K562 (cell line): ENCODE results near the gene ACP5. TPM values are rescaled to one million over a fixed set of nuclear protein-coding genes. Genes with fewer than 3 reads are reported as not detected.

Experiments used
- DPF2 ChIP-seq: fragments of 450-650 bp; IDR thresholded peaks from 2 replicates; pipeline ENCODE4 v1.6.1; 2016
- E2F5 ChIP-seq: sonication (generic); formaldehyde crosslinking; IDR thresholded peaks from 2 replicates; pipeline ENCODE4 v1.8.0; 2022; ENCODE audit warnings: mild to moderate bottlenecking, missing genetic modification reagents
- E2F6 ChIP-seq, 2 experiments: IDR thresholded peaks; 2 replicates each; pipeline ENCODE4 v1.6.1; 2011; ENCODE audit warnings: borderline replicate concordance in 1 of 2, control low read depth in 1 of 2, low read depth in 1 of 2, low read length in 1 of 2, mild to moderate bottlenecking in 1 of 2, mixed read lengths in 1 of 2, moderate library complexity in 1 of 2; ENCODE audit not compliant: insufficient read depth in 1 of 2, insufficient read length in 1 of 2, poor library complexity in 1 of 2, severe bottlenecking in 1 of 2; ENCODE audit errors: extremely low read depth in 1 of 2
- EGR1 ChIP-seq: fragments of 450-650 bp; conservative IDR thresholded peaks from 2 replicates; pipeline ENCODE4 v1.6.1; 2017; ENCODE audit warnings: mild to moderate bottlenecking
- EP300 ChIP-seq: IDR thresholded peaks from 2 replicates; pipeline ENCODE4 v1.6.1; 2012; ENCODE audit warnings: low read length, improper control_type of control experiment
- FOXA1 ChIP-seq: fragments of 450-650 bp; IDR thresholded peaks from 2 replicates; pipeline ENCODE4 v1.6.1; 2016; ENCODE audit warnings: mild to moderate bottlenecking, borderline replicate concordance
- GTF2F1 ChIP-seq: IDR thresholded peaks from 2 replicates; pipeline ENCODE4 v1.6.1; 2011; ENCODE audit warnings: low read depth, low read length, improper control_type of control experiment
- HDGF ChIP-seq: fragments of 450-650 bp; IDR thresholded peaks from 2 replicates; pipeline ENCODE4 v1.6.1; 2016
- IFI16 ChIP-seq: fragments of 250-450 bp; sonication (Bioruptor Pico); IDR thresholded peaks from 2 replicates; pipeline ENCODE4 v2.1.2; 2022; ENCODE audit warnings: mild to moderate bottlenecking, inconsistent platforms
- KLF16 ChIP-seq: IDR thresholded peaks from 2 replicates; pipeline ENCODE4 v1.6.1; 2016; ENCODE audit warnings: antibody characterized with exemption
- PREB ChIP-seq: sonication (generic); formaldehyde crosslinking; IDR thresholded peaks from 2 replicates; pipeline ENCODE4 v1.8.1; 2023; ENCODE audit warnings: mild to moderate bottlenecking, missing genetic modification reagents
- RB1 ChIP-seq: fragments of 450-650 bp; IDR thresholded peaks from 2 replicates; pipeline ENCODE4 v1.6.1; 2017; ENCODE audit warnings: low read depth, mild to moderate bottlenecking
- SIN3A ChIP-seq, 2 experiments: fragments of 150-350 bp in 1 of 2; IDR thresholded peaks; 2 replicates each; pipeline ENCODE4 v1.6.1; 2011 to 2016; ENCODE audit warnings: borderline replicate concordance in 2 of 2, low read depth in 2 of 2, low read length in 2 of 2, mild to moderate bottlenecking in 2 of 2, moderate library complexity in 2 of 2; ENCODE audit not compliant: control insufficient read depth in 1 of 2
- SIRT6 ChIP-seq: IDR thresholded peaks from one replicate; pipeline ENCODE4 v1.6.1; 2012; ENCODE audit warnings: low read depth, mild to moderate bottlenecking, control low read depth, inconsistent platforms, low read length, moderate library complexity
- SNRNP70 ChIP-seq: fragments of 200-400 bp; formaldehyde crosslinking; optimal IDR thresholded peaks from 2 replicates; pipeline ENCODE3; 2017; ENCODE audit warnings: low read depth, low read length
- SP2 ChIP-seq: IDR thresholded peaks from 2 replicates; pipeline ENCODE4 v1.6.1; 2011; ENCODE audit warnings: mild to moderate bottlenecking, low read depth, low read length, moderate library complexity; ENCODE audit not compliant: poor library complexity, severe bottlenecking; ENCODE audit errors: extremely low read depth
- XRCC3 ChIP-seq: fragments of 450-650 bp; IDR thresholded peaks from 2 replicates; pipeline ENCODE4 v1.6.1; 2017; ENCODE audit warnings: mild to moderate bottlenecking, moderate library complexity
- ZNF24 ChIP-seq: fragments of 450-650 bp; IDR thresholded peaks from 2 replicates; pipeline ENCODE4 v1.6.1; 2016
- ZNF644 ChIP-seq: fragments of 200-800 bp; sonication (Bioruptor generic); IDR thresholded peaks from 2 replicates; pipeline ENCODE4 v1.6.1; 2016; ENCODE audit warnings: low read depth, missing genetic modification characterization, missing compliant biosample characterization
- polyA plus RNA-seq, 8 experiments: library from polyadenylated mRNA; depleted of rRNA in 4 of 8; stranded (reverse) in 5 of 8; unstranded in 3 of 8; fragments of >200 nt; fragmentation: Nextera tagmentation in 2 of 8; fragmentation: Illumina TruSeq in 1 of 8; extraction: Ambion mirVana in 2 of 8; extraction: Trizol in 1 of 8; gene quantifications; 2 replicates each; pipeline versions ENCODE4 v1.2.1 to v1.2.3, GENCODE V29; 2011 to 2014; ENCODE audit warnings: inconsistent platforms in 1 of 8, missing spikeins in 1 of 8
- total RNA-seq, 7 experiments: library from RNA; depleted of rRNA in 6 of 7; stranded (reverse); fragments of >200 nt in 6 of 7; fragmentation: Illumina TruSeq in 2 of 7; extraction: Trizol in 2 of 7; gene quantifications; 2 replicates each; pipeline versions ENCODE4 v1.2.1 to v1.2.3, GENCODE V29; 2011 to 2021; ENCODE audit warnings: low replicate concordance in 1 of 7
- TF ChIP-seq, protein P1 (sequence below): fragments of 450-650 bp; formaldehyde crosslinking; IDR thresholded peaks from 2 replicates; pipeline ENCODE4 v1.4.0; 2020; ENCODE audit warnings: mild to moderate bottlenecking, moderate library complexity
- TF ChIP-seq, protein P2 (sequence below): sonication (generic); formaldehyde crosslinking; IDR thresholded peaks from 2 replicates; pipeline ENCODE4 v1.8.1; 2023; ENCODE audit warnings: mild to moderate bottlenecking, missing genetic modification reagents

The ACP5 gene
- total and polyA plus RNA-seq, 9 of the 15 experiments (the other 6 are each of a cell fraction or from before 2014, with no cell fraction given): 0.06 to 1.1 (median 0.31) TPM; not detected in 1

- TF ChIP-seq PREB (no peak), HDGF (peak; percentile 90; the same call in 1 of the 2 replicates), E2F6 (IDR thresholded peaks at IDR 0.05; ENCODE audit: borderline replicate concordance in 1 of 2, extremely low read depth in 1 of 2, insufficient read depth in 1 of 2, insufficient read length in 1 of 2, low read depth in 1 of 2, low read length in 1 of 2, poor library complexity in 1 of 2, severe bottlenecking in 1 of 2) (peak in 1 of 2 experiments; percentile 65), SP2 (no peak), SIN3A (IDR thresholded peaks at IDR 0.05; ENCODE audit: borderline replicate concordance in 2 of 2, control insufficient read depth in 1 of 2, low read depth in 2 of 2, low read length in 2 of 2) (0 out of 4 replicates have a peak, but pooled peaks of 1 of the 2 experiments have one; percentile 39), EGR1 (peak; percentile 89), DPF2 (peak; percentile 73; the same call in 1 of the 2 replicates), SIRT6 (no peak), KLF16 (peak; percentile 32; the same call in 1 of the 2 replicates), ZNF644 (tag) (peak; percentile 84), E2F5 (CRISPR knock-in tag) (no peak), GTF2F1 (no peak), RB1 (peak; percentile 98), SNRNP70 (no peak), IFI16 (no peak), EP300 (peak; percentile 41; the same call in 1 of the 2 replicates), XRCC3 (no peak), FOXA1 (no peak), ZNF24 (peak; percentile 32; the same call in 1 of the 2 replicates)
- TF ChIP-seq, protein P1, sequence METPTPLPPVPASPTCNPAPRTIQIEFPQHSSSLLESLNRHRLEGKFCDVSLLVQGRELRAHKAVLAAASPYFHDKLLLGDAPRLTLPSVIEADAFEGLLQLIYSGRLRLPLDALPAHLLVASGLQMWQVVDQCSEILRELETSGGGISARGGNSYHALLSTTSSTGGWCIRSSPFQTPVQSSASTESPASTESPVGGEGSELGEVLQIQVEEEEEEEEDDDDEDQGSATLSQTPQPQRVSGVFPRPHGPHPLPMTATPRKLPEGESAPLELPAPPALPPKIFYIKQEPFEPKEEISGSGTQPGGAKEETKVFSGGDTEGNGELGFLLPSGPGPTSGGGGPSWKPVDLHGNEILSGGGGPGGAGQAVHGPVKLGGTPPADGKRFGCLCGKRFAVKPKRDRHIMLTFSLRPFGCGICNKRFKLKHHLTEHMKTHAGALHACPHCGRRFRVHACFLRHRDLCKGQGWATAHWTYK (CRISPR knock-in tag): 0 out of 2 replicates have a peak, but pooled peaks have one; percentile 81
- TF ChIP-seq, protein P2, sequence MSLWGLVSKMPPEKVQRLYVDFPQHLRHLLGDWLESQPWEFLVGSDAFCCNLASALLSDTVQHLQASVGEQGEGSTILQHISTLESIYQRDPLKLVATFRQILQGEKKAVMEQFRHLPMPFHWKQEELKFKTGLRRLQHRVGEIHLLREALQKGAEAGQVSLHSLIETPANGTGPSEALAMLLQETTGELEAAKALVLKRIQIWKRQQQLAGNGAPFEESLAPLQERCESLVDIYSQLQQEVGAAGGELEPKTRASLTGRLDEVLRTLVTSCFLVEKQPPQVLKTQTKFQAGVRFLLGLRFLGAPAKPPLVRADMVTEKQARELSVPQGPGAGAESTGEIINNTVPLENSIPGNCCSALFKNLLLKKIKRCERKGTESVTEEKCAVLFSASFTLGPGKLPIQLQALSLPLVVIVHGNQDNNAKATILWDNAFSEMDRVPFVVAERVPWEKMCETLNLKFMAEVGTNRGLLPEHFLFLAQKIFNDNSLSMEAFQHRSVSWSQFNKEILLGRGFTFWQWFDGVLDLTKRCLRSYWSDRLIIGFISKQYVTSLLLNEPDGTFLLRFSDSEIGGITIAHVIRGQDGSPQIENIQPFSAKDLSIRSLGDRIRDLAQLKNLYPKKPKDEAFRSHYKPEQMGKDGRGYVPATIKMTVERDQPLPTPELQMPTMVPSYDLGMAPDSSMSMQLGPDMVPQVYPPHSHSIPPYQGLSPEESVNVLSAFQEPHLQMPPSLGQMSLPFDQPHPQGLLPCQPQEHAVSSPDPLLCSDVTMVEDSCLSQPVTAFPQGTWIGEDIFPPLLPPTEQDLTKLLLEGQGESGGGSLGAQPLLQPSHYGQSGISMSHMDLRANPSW (CRISPR knock-in tag): no peak
Measured at GRCh38 chr19:11535792-11536595, 41.5 kb downstream of the ACP5 start (continued).
